GM21529 (cell line): ENCODE results near the gene NT5C.
A peak's percentile ranks its signal among the peaks of the same experiment; 100 is the strongest.
"Not testable (repeated sequence)": the region's sequence is repeated elsewhere in the genome, so short reads cannot be mapped to it uniquely, and the experiment has no call there.

Experiments
- ATAC-seq: cut with Tn5 transposase; IDR thresholded peaks from one replicate; pipeline ENCODE4 v1.9.1; 2021; ENCODE audit not compliant: unreplicated experiment

NT5C gene

GRCh38 chr17:75146592-75146991 is 15.1 kb upstream of the NT5C start:
- no peak for ATAC-seq

GRCh38 chr17:75144816-75145512 is 13.4 kb upstream of the NT5C start:
- ATAC-seq = no peak

- no peak for ATAC-seq
Observed at GRCh38 chr17:75142236-75142971, 10.9 kb upstream of the NT5C start.

GRCh38 chr17:75138519-75138918 is 7.0 kb upstream of the NT5C start:
- ATAC-seq = no peak

GRCh38 chr17:75137762-75138161 is 6.2 kb upstream of the NT5C start:
- ATAC-seq = not testable (repeated sequence)

GRCh38 chr17:75135946-75136345 is 4.4 kb upstream of the NT5C start:
- ATAC-seq = no peak

- no peak for ATAC-seq
Observed at GRCh38 chr17:75135452-75135851, 3.9 kb upstream of the NT5C start.

- not testable (repeated sequence) for ATAC-seq
Observed at GRCh38 chr17:75133607-75134347, 2.2 kb upstream of the NT5C start.

- ATAC-seq = no peak
Observed at GRCh38 chr17:75133001-75133400, 1.5 kb upstream of the NT5C start.

GRCh38 chr17:75132018-75133000 is 767 bp upstream of the NT5C start:
- ATAC-seq = not testable (repeated sequence)

GRCh38 chr17:75130632-75131277 is 787 bp downstream of the NT5C start:
- ATAC-seq = peak; percentile 11

- ATAC-seq = no peak
Observed at GRCh38 chr17:75130059-75130631, 1.4 kb downstream of the NT5C start.

GRCh38 chr17:75129576-75129975 is 2.0 kb downstream of the NT5C start:
- ATAC-seq = no peak

GRCh38 chr17:75128694-75129505 is 2.6 kb downstream of the NT5C start:
- ATAC-seq = no peak

- not testable (repeated sequence) for ATAC-seq
Observed at GRCh38 chr17:75127936-75128335, 3.6 kb downstream of the NT5C start.

- ATAC-seq = no peak
Observed at GRCh38 chr17:75126954-75127353, 4.6 kb downstream of the NT5C start.

GRCh38 chr17:75125984-75126383 is 5.6 kb downstream of the NT5C start:
- no peak for ATAC-seq

- no peak for ATAC-seq
Observed at GRCh38 chr17:75124819-75125162, 6.8 kb downstream of the NT5C start.
